GM12878 (cell line): ENCODE measurements around the gene HNRNPU. TPM values are rescaled to one million over a fixed set of nuclear protein-coding genes. Genes with fewer than 3 reads are reported as not detected.
"Not testable (repeated sequence)": the region's sequence is repeated elsewhere in the genome, so short reads cannot be mapped to it uniquely, and the experiment has no call there.

ENCODE experiments used
- ATAC-seq: fragments of 200-7000 bp; cut with Tn5 transposase; 3 replicates; pipeline ENCODE4 v1.9.1; 2020; ENCODE audit warnings: mild to moderate bottlenecking, moderate library complexity
- BruUV-seq: library from RNA; stranded (reverse); fragments of 400-500 nt; replicated peaks from 2 replicates; lab custom pipeline; 2021; lab: Mats Ljungman, UMichigan
- CTCF ChIA-PET: fragments of 300-600 bp; sonication (Branson Sonifier 250); formaldehyde crosslinking; extraction: SDS; loops from one replicate; lab custom pipeline; 2021; ENCODE audit warnings: inconsistent platforms; lab: Yijun Ruan, JAX
- POLR2A ChIA-PET: fragments of 350-600 bp; formaldehyde crosslinking; extraction: SDS; loops from one replicate; lab custom pipeline; 2021; ENCODE audit warnings: inconsistent platforms; lab: Charles Lee
- RAD21 ChIA-PET: fragments of 300-600 bp; sonication (Branson Sonifier 250); formaldehyde crosslinking; loops from one replicate; lab custom pipeline; 2023; ENCODE audit warnings: antibody characterized with exemption; ENCODE audit not compliant: unreplicated experiment; lab: Charles Lee
- SMC1A ChIA-PET: fragments of 300-600 bp; sonication (Branson Sonifier 250); formaldehyde crosslinking; loops from one replicate; lab custom pipeline; 2023; ENCODE audit not compliant: unreplicated experiment, uncharacterized antibody; lab: Charles Lee
- DNase-seq: peaks from one replicate; pipeline ENCODE4 v3.0.0-alpha.2; 2011; ENCODE audit warnings: low read depth, low spot score
- FAIRE-seq: peaks from 3 replicates; lab custom pipeline; 2011; peaks lifted over from hg19 to GRCh38; lab: Jason Lieb, UNC
- H2AFZ ChIP-seq: 2 replicates; pipeline ENCODE4 v1.6.0; 2011; ENCODE audit warnings: low read depth, low read length, control low read depth; ENCODE audit not compliant: control insufficient read depth
- H3K27ac ChIP-seq: 2 replicates; pipeline ENCODE4 v1.5.1; 2011; ENCODE audit warnings: control low read depth; ENCODE audit not compliant: control insufficient read depth, insufficient read depth
- H3K27me3 ChIP-seq, 2 experiments: replicated peaks in 1 of 2; 2 replicates each; pipeline versions ENCODE4 v1.6.0 to v1.6.1; 2011; ENCODE audit warnings: low read length in 1 of 2; ENCODE audit not compliant: control insufficient read depth in 2 of 2, insufficient read depth in 2 of 2
- H3K36me3 ChIP-seq, 2 experiments: 2 replicates each; pipeline ENCODE4 v1.5.1; 2011; ENCODE audit warnings: low read length in 1 of 2; ENCODE audit not compliant: control insufficient read depth in 2 of 2, insufficient read depth in 2 of 2
- H3K4me1 ChIP-seq: 2 replicates; pipeline ENCODE4 v1.6.1; 2011; ENCODE audit warnings: mild to moderate bottlenecking, low read length, moderate library complexity, mixed read lengths; ENCODE audit not compliant: control insufficient read depth, insufficient read depth
- H3K4me2 ChIP-seq: 2 replicates; pipeline ENCODE4 v1.6.0; 2011; ENCODE audit warnings: control low read depth; ENCODE audit not compliant: control insufficient read depth, insufficient read depth
- H3K4me3 ChIP-seq: fragments of 200-600 bp; sonication (generic); 2 replicates; pipeline ENCODE4 v1.5.1; 2016
- H3K79me2 ChIP-seq: 2 replicates; pipeline ENCODE4 v1.6.0; 2011; ENCODE audit warnings: low read length; ENCODE audit not compliant: control insufficient read depth, insufficient read depth
- H3K9ac ChIP-seq: 2 replicates; pipeline ENCODE4 v1.8.0; 2011; ENCODE audit warnings: low read length, control low read depth, mixed read lengths; ENCODE audit not compliant: control insufficient read depth, insufficient read depth
- H3K9me3 ChIP-seq: replicated peaks from 3 replicates; pipeline ENCODE4 v1.5.1; 2011; ENCODE audit warnings: mild to moderate bottlenecking, low read length; ENCODE audit not compliant: control insufficient read depth, insufficient read depth
- H4K20me1 ChIP-seq: 2 replicates; pipeline ENCODE4 v1.6.0; 2011; ENCODE audit not compliant: control insufficient read depth, insufficient read depth
- IRF3 ChIP-seq: fragments of 450-650 bp; IDR thresholded peaks from 2 replicates; pipeline ENCODE4 v1.6.1; 2014; ENCODE audit warnings: mild to moderate bottlenecking
- WGBS: methylation state at CpG from one replicate; pipeline ENCODE4 v1.1.6; 2016; ENCODE audit warnings: low lambda C conversion rate; ENCODE audit not compliant: insufficient replicate concordance, insufficient coverage; ENCODE audit errors: missing lambda C conversion rate; 5-methylcytosine and 5-hydroxymethylcytosine counted together
- in situ Hi-C: fragments of 300-500 bp; cut with MboI; formaldehyde crosslinking; loops from 9 replicates; pipeline ENCODE4 v1.14.3; 2018; ENCODE audit warnings: mixed read lengths
- intact Hi-C: fragments of 100-400 bp; cut with micrococcal nuclease; formaldehyde crosslinking; loops from one replicate; pipeline ENCODE4 v1.14.2; 2022; ENCODE audit not compliant: unreplicated experiment
- polyA plus RNA-seq, 11 experiments: library from polyadenylated mRNA; depleted of rRNA in 4 of 11; unstranded in 6 of 11; stranded (reverse) in 5 of 11; fragments of >200 nt; fragmentation: Nextera tagmentation in 4 of 11; fragmentation: Illumina TruSeq in 1 of 11; extraction: Ambion mirVana in 4 of 11; extraction: Trizol in 1 of 11; gene quantifications; 1 replicate in 1 of 11; 2 replicates in 10 of 11; pipeline versions ENCODE4 v1.2.1 to v1.2.3, GENCODE V29; 2011 to 2016; ENCODE audit warnings: inconsistent platforms in 2 of 11, missing spikeins in 2 of 11, low read depth in 1 of 11
- total RNA-seq, 4 experiments: library from RNA; depleted of rRNA in 3 of 4; stranded (reverse); fragments of >200 nt in 3 of 4; fragmentation: Illumina TruSeq in 1 of 4; extraction: Trizol in 1 of 4; gene quantifications; 2 replicates each; pipeline versions ENCODE4 v1.2.1 to v1.2.3, GENCODE V29; 2013 to 2021

The HNRNPU gene
- total and polyA plus RNA-seq, 10 of the 15 experiments (the other 5 are each of a cell fraction or from before 2014, with no cell fraction given) = 163 to 569 (median 420) TPM

- no peak for TF ChIP-seq IRF3
Measured at GRCh38 chr1:244833734-244834542, 30.4 kb downstream of the HNRNPU start (continued).

- FAIRE-seq, BruUV-seq, H3K27me3 ChIP-seq, H3K9me3 ChIP-seq, H3K36me3 ChIP-seq, in situ Hi-C loops, H4K20me1 ChIP-seq, ATAC-seq, DNase-seq, H3K4me1 ChIP-seq: not testable (repeated sequence)
- ChIA-PET CTCF (interaction anchor here (0.7 to 7.9 kb wide), 5 partner anchors 28 to 180 kb away, joined by 3 to 98 read pairs (median 3); partner anchors contain the start of gene HNRNPU), SMC1A (interaction anchor here (0.8 to 16.8 kb wide), 5 partner anchors 8 to 209 kb away, joined by 3 to 360 read pairs (median 13); partner anchors contain the start of gene HNRNPU), RAD21 (interaction anchor here (0.8 to 3.1 kb wide), 5 partner anchors 15 to 209 kb away, joined by 3 to 27 read pairs (median 4); no protein-coding TSS in a partner anchor), POLR2A (interaction anchor here (1.0 to 14.7 kb wide), 4 partner anchors 14 to 209 kb away, joined by 3 to 350 read pairs (median 29); partner anchors contain the start of gene HNRNPU)
- intact Hi-C loops = loop anchor here (10.0 kb wide), 3 partner anchors 112 to 508 kb away; partner anchors contain the start of gene ADSS2
- Histone ChIP-seq H3K4me2 (peak overlapping the region; percentile 91), H2AFZ (peak overlapping the region; percentile 91; the same call in 1 of the 2 replicates), H3K4me3 (peak overlapping the region; percentile 72), H3K79me2 (peaks cover 30% of the 10 kb centered on the region), H3K27ac (peak overlapping the region; percentile 99), H3K9ac (peak overlapping the region; percentile 96)
- WGBS = 13% methylated on average over 8 of the region's 8 CpGs
Measured at GRCh38 chr1:244833260-244833659, 31.1 kb downstream of the HNRNPU start.
